Lung microvascular endothelial cell (primary cell): ENCODE measurements around the gene ELL2. TPM values are rescaled to one million over a fixed set of nuclear protein-coding genes. Genes with fewer than 3 reads are reported as not detected.
"Not testable (repeated sequence)": the region's sequence is repeated elsewhere in the genome, so short reads cannot be mapped to it uniquely, and the experiment has no call there.

Experiments
- DNase-seq, 2 donors: peaks; one replicate each; pipeline versions ENCODE4 v3.0.0 to v3.0.0-alpha.2; 2010; ENCODE audit warnings: low read depth in 2 of 2
- total RNA-seq: library from RNA; depleted of rRNA; stranded (reverse); fragments of >200 nt; gene quantifications from 2 replicates; pipeline ENCODE4 v1.2.1, GENCODE V29; 2014

Gene ELL2
- total RNA-seq, 1 donor from 2014 or later = 11.7 TPM

- no peak for DNase-seq
Observed at GRCh38 chr5:95909738-95910137, 51.9 kb downstream of the ELL2 start.

DNA sequence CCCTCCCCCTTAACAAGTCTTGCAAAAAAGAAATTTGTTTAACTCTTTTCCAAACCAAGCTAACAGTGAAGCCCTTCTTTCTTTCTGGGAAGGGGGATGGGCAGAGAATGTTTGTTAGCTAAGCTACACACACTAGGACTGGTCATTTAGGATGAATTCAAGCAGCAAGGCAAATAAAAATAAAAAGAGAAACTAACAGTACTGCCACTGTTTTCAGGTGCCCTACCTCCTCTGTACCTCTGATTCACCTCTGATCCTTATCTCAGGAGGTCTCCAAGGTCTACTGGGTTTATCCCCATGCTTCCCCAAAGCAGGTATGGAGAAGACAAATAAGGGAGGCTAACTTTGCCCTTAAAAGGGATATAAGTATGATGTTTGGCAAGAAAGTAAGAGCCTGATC lies 52.9 kb downstream of the ELL2 start:
- no peak for DNase-seq

DNA sequence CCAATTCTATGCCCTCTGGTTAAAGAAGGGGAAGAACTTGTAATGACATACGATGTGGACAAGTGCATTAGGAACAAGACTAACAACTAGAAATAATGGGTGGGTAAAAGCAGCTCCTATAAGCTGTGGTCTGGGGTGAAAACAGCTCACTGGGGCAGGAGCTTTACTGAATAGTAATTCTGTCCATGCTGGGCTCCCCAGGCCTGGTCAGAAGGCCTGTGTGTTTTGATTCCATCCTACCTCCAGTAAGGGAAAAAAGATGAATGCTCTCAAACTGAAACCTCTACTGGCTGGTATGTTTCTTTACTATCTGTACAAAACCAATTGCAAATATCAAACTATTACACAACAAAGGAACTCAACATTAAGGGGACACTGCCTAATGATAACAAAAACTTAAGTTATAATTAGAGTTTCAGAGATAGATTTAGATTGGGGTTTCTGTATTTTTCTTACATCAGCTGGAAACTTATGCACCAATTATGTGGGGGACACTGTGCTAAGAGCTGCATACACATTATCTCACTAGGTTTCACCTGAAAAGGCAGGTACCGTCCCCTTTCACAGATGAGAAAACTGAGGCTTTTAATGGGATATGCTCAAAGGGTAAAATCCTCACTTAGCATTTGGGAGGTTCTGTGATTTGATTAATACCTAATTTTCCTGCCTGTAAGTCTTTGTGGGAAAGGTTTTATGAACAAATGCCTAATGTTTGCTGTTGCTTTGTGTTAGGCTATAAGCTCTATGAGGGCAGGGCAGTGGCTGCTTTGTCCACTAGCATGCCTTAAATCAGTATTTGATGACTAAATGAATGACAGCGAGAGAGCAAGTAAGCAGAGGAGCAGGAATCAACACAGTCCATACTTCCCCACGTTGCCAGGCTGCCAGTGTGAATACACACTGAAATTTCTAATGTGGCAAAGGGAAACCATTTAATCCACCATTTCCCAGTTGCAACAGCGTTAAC lies 53.6 kb downstream of the ELL2 start:
- no peak for DNase-seq

- no peak for DNase-seq
Observed at GRCh38 chr5:95907067-95907705, 54.5 kb downstream of the ELL2 start.

DNA sequence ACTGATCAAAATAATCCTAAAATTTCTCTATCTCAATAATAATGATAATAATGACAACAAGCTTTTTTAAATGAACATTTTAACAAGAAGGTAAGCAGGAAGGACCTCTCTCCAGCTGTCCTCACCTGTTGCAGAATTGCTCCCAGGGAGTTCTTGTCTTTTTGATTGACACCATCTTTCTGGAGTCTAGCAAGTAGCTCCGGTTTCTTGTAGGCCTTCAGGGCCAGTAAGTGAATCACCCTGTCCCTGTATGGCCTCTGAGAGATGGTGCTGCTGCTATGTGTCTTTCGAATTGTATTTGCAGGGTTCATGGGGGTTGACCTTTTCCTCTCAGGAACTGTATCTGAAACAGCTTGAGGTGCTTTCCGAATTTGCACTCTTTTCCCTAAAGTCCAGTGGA lies 55.3 kb downstream of the ELL2 start:
- not testable (repeated sequence) for DNase-seq

GRCh38 chr5:95904827-95905226 lies 56.8 kb downstream of the ELL2 start:
- no peak for DNase-seq

- no peak for DNase-seq
Observed at GRCh38 chr5:95903838-95904237, 57.8 kb downstream of the ELL2 start.

DNA sequence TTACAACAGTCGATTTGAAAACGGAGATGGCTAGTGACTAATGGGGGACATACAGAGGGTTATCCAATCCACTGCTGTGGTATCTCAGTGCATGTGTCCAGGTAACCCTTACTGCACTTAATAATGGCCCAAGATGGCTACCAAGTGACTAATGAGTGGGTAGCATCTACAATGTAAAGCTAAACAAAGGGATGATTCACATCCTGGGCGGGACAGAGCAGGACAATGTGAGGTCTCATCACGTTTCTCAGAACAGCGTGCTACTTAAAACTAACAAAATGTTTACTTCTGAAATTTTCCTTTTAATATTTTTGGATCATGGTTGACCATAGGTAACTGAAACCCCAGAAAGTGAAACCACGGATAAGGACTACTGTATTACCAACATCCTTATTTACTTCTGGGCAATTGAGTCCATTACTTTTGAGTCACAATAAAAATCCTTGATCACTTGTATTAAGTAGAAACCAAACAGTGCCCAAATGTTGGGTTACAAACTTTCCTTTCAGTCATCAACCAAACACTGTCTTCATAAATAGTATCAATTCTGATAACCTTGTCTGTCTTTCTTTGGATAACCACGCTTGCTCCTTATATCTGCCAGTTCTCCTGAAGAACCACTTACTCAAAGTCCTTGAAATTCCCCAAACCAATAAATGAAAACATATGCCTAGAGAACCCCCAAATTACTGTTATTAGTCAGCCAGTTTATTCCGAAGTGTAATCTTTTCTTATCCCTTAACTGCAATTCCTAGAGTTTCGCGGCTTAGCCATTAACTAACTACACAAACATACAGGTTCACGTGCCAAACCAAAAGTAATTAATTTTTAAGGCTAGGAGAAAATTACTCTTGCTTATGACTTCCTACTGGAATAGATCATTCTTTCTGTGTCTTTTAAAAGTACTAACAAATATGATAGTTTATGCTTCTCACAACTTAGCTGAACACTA lies 59.7 kb downstream of the ELL2 start:
- peak; percentile 23 to 85 for DNase-seq

DNA sequence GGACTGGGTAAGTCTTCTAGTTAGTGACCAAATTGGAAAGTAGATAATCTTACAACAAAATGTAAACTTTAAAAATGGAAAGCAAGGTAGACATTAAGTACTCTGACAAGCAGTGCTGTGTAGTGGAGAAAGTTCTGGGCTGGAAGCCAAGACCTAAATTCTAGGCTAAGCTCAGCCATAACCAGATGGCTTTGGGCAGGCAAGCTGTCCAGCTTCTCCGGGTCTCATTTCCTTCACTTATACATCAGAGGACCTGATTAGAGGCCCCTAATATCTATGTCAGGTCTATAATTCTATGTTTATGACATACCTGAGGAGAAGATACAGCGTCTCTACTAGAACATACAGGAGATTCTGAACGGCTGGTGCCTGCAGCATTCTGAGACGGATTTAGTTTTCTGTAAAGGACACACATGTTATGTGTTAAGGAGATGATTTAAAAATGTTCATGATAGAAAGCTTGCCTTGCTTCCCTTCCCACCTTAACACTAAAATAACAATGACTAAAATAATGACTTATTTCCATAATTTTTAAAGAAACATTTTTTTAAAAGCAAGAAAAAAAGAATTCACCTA lies 61.2 kb downstream of the ELL2 start:
- DNase-seq = peak; percentile 7 to 53

GRCh38 chr5:95899829-95900228 lies 61.8 kb downstream of the ELL2 start:
- no peak for DNase-seq

GRCh38 chr5:95899006-95899405 lies 62.6 kb downstream of the ELL2 start:
- no peak for DNase-seq

- DNase-seq = peak in 1 of 2 donors; percentile 42
Observed at GRCh38 chr5:95895771-95896170, 65.9 kb downstream of the ELL2 start.

- no peak for DNase-seq
Observed at GRCh38 chr5:95895251-95895650, 66.4 kb downstream of the ELL2 start.

- peak; percentile 52 to 53 for DNase-seq
Observed at GRCh38 chr5:95892784-95893354, 68.8 kb downstream of the ELL2 start.

GRCh38 chr5:95891499-95891898 lies 70.2 kb downstream of the ELL2 start:
- DNase-seq = no peak

GRCh38 chr5:95889076-95889475 lies 72.6 kb downstream of the ELL2 start:
- DNase-seq = no peak

GRCh38 chr5:95887977-95888376 lies 73.7 kb downstream of the ELL2 start:
- DNase-seq = no peak

GRCh38 chr5:95886340-95887044 lies 75.2 kb downstream of the ELL2 start:
- DNase-seq = no peak

- DNase-seq = no peak
Observed at GRCh38 chr5:95884511-95884910, 77.1 kb downstream of the ELL2 start.

- no peak for DNase-seq
Observed at GRCh38 chr5:95884017-95884325, 77.7 kb downstream of the ELL2 start.
